ENCODE data around the gene ATP8B4.
A peak's percentile ranks its signal among the peaks of the same experiment; 100 is the strongest.

Gene ATP8B4

DNA sequence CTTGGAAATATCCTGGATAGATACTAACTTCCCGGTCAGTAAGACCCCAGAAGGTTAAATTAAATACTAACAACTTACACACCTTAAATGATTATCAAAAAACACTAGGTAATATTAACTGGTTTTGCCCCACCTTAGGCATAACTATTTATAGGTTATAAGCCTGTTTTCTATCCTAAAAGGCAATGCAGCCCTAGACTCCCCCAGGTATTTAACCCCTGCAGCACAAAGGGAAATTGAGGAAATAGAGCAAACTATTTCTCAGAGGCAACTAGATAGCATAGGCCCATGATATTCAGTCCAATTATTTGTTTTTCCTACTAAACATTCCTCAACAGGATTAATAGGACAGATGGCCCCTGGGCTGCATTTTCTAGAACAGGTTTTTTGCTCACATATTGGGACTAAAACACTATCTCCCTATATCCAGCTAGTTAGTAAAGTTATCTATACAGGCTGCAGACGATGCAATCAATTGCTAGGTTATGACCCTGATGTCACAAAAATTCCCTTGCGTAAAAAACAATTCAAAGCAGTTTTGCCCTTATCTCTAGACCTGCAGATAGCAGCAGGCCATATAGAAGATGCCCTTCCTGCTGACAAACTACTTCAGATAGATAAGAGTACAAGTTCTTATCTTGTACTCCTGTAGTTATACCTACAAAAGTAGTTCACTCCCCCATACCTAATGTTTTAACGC, 276.9 kb downstream of the ATP8B4 start:
- no peak for DNase-seq (ENCODE audit: low read depth, low spot score)
- Histone ChIP-seq H3K4me3 (no peak overlapping the region), H3K9ac (ENCODE audit: insufficient read length) (no peak overlapping the region), H3K27ac (no peak overlapping the region), H3K9me3 (ENCODE audit: low read depth, low read length) (no peaks in the 10 kb centered on the region), H3K36me3 (ENCODE audit: insufficient read depth, low read length) (no peaks in the 10 kb centered on the region)
- TF ChIP-seq FOXP2 (optimal IDR thresholded peaks at IDR 0.05; ENCODE audit: control extremely low read depth, extremely low read length, insufficient read depth): no peak
- no peak for TF ChIP-seq EZH2 (IDR thresholded peaks at IDR 0.05)
- no peak for TF ChIP-seq POLR2AphosphoS5 (IDR thresholded peaks at IDR 0.05; ENCODE audit: borderline replicate concordance, low read depth, low read length)

DNA sequence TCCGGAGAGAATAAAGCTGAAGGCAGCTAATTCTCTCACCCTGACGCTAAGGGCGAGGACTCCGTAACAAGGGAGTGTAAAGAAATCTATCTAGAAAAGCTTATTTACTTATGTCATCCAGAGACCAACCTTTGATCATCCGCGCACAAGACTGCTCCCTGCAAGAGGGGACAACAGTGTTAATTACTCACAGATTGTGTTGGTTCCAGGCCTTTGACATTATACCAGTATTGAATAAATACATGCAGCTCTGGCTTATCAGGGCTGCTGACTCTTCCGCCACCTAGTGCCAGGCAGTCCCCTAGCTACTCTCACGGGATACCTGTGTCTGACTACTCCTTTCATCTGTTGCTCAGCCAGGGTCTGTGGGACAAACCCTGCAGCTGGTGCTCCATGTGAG, 286.5 kb downstream of the ATP8B4 start:
- H3K27ac ChIP-seq: no peak overlapping the region
- TF ChIP-seq FOXP2 (optimal IDR thresholded peaks at IDR 0.05; ENCODE audit: control extremely low read depth, extremely low read length, insufficient read depth): no peak
- TF ChIP-seq POLR2AphosphoS5 (IDR thresholded peaks at IDR 0.05; ENCODE audit: borderline replicate concordance, low read depth, low read length): no peak
- no peak for TF ChIP-seq EZH2 (IDR thresholded peaks at IDR 0.05)

DNA sequence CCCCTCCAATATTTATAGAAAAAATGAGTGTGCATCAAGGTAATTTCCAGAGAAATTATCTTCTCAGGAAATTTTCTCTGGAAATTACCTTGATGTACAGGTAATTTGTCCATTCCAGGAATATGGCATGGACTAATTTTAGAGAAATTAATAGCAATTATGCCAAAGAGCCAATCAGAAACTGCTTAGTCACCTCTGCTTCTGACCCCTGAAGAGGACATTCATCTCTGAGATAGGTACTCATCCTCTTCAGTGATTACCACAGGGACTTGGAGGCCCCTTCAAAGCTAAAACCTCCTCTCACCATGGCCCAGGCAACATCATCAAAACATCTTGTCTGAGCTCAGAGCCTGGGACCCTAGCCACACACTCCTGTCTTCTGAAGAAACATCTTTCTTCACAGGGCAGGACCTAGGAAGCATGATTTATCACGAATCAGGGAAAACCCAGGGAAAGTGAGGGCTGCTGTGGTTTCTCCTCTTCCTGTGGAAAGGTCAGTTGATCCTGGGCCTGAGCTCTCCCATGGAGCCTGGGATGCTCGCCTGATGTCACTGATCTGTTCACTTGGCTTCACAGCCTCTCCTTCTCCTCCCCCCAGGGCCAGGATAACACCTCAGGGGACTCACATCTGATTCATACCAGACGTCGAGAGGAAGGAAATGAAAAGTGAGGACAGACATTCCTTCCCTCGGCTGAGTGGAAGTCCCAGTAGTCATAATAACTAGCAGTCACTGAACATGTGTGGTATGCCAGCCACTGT, 287.6 kb downstream of the ATP8B4 start:
- Histone ChIP-seq H3K4me3 (no peak overlapping the region), H3K9ac (ENCODE audit: insufficient read length) (no peak overlapping the region), H3K36me3 (ENCODE audit: insufficient read depth, low read length) (no peaks in the 10 kb centered on the region), H3K9me3 (ENCODE audit: low read depth, low read length) (no peaks in the 10 kb centered on the region), H3K27ac (no peak overlapping the region)
- no peak for TF ChIP-seq FOXP2 (optimal IDR thresholded peaks at IDR 0.05; ENCODE audit: control extremely low read depth, extremely low read length, insufficient read depth)
- TF ChIP-seq EZH2 (IDR thresholded peaks at IDR 0.05): no peak
- TF ChIP-seq POLR2AphosphoS5 (IDR thresholded peaks at IDR 0.05; ENCODE audit: borderline replicate concordance, low read depth, low read length): no peak
- DNase-seq (ENCODE audit: low read depth, low spot score): no peak

More for the DNA sequence above, 286.5 kb downstream of the ATP8B4 start:
- H3K9ac ChIP-seq (ENCODE audit: insufficient read length): no peak overlapping the region
- H3K9me3 ChIP-seq (ENCODE audit: low read depth, low read length): no peaks in the 10 kb centered on the region
- no peak for DNase-seq (ENCODE audit: low read depth, low spot score)
- no peaks in the 10 kb centered on the region for H3K36me3 ChIP-seq (ENCODE audit: insufficient read depth, low read length)
- no peak overlapping the region for H3K4me3 ChIP-seq

DNA sequence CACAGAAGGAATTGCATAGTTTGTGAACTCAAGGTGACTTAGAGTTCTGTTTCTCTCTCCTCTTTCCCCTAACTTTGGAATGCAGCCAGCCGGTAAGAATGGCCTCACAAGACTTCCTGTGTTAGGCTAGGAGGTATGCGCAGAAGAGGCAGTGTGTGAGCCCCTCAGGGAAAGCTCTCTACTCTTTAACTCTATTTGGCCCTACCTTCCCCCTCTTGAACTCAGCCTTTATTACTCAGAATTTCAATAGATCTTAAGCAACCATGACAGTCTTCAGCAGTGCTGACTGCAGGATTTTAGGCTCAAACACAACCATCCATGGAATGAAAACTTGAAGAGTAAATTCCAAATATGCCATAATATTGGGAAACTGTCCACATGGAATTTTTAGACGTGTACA, 288.6 kb downstream of the ATP8B4 start:
- no peaks in the 10 kb centered on the region for H3K9me3 ChIP-seq (ENCODE audit: low read depth, low read length)
- H3K9ac ChIP-seq (ENCODE audit: insufficient read length): no peak overlapping the region
- peak overlapping the region; percentile 42 for H3K27ac ChIP-seq
- peak overlapping the region; percentile 40; the same call in 1 of the 2 replicates for H3K4me3 ChIP-seq
- H3K36me3 ChIP-seq (ENCODE audit: insufficient read depth, low read length): no peaks in the 10 kb centered on the region
- peak; percentile 48 for DNase-seq (ENCODE audit: low read depth, low spot score)
- no peak for TF ChIP-seq POLR2AphosphoS5 (IDR thresholded peaks at IDR 0.05; ENCODE audit: borderline replicate concordance, low read depth, low read length)
- TF ChIP-seq FOXP2 (optimal IDR thresholded peaks at IDR 0.05; ENCODE audit: control extremely low read depth, extremely low read length, insufficient read depth): no peak
- no peak for TF ChIP-seq EZH2 (IDR thresholded peaks at IDR 0.05)

DNA sequence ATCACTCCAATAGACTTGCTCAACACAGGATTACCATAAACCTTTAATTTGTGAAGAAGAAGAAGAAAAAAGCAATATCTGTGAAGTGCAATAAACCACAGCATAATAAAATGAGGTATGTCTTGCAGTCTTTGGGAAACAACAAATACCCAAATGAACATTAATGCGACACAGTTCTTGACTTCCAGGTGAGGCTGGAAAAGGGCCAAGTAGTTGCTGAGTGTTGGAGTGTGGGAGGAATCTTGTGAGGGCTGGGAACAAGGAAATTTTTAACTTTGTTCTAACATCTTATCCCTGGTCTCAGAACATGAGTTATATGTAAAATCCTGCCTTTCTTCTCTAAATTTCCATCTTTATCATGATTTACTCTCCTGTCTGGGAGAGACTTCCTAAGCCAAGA, 291.7 kb downstream of the ATP8B4 start:
- no peaks in the 10 kb centered on the region for H3K9me3 ChIP-seq (ENCODE audit: low read depth, low read length)
- DNase-seq (ENCODE audit: low read depth, low spot score): no peak
- TF ChIP-seq EZH2 (IDR thresholded peaks at IDR 0.05) (no peak), FOXP2 (optimal IDR thresholded peaks at IDR 0.05; ENCODE audit: control extremely low read depth, extremely low read length, insufficient read depth) (no peak), POLR2AphosphoS5 (IDR thresholded peaks at IDR 0.05; ENCODE audit: borderline replicate concordance, low read depth, low read length) (no peak)
- no peaks in the 10 kb centered on the region for H3K36me3 ChIP-seq (ENCODE audit: insufficient read depth, low read length)
- no peak overlapping the region for H3K27ac ChIP-seq
- no peak overlapping the region for H3K4me3 ChIP-seq
- no peak overlapping the region for H3K9ac ChIP-seq (ENCODE audit: insufficient read length)

DNA sequence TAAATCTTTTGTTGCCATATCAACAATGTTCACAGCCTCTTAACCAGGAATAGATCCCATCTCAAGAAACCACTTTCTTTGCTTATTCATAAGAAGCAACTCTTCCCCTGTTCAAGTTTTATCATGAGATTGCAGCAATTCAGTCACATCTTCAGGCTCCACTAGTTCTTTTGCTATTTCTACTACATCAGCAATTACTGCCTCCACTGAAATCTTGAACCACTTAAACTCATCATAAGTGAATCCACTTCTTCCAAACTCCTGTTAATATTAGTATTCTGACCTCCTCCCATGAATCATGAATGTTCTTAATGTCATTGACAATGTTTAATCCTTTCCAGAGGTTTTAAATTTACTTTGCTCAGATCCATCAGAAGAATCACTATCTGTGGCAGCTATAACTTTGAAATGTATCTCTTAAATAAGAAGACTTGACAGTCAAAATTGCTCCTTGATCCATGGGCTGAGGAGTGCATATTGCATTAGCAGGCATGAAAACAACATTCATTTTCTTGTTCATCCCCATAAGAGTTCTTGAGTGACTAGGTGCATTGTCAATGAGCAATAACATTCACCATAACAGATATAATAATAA, 292.3 kb downstream of the ATP8B4 start:
- Histone ChIP-seq H3K36me3 (ENCODE audit: insufficient read depth, low read length) (no peaks in the 10 kb centered on the region), H3K9me3 (ENCODE audit: low read depth, low read length) (no peaks in the 10 kb centered on the region), H3K9ac (ENCODE audit: insufficient read length) (no peak overlapping the region), H3K4me3 (no peak overlapping the region), H3K27ac (no peak overlapping the region)
- no peak for TF ChIP-seq FOXP2 (optimal IDR thresholded peaks at IDR 0.05; ENCODE audit: control extremely low read depth, extremely low read length, insufficient read depth)
- TF ChIP-seq EZH2 (IDR thresholded peaks at IDR 0.05): no peak
- no peak for TF ChIP-seq POLR2AphosphoS5 (IDR thresholded peaks at IDR 0.05; ENCODE audit: borderline replicate concordance, low read depth, low read length)
- DNase-seq (ENCODE audit: low read depth, low spot score): no peak

DNA sequence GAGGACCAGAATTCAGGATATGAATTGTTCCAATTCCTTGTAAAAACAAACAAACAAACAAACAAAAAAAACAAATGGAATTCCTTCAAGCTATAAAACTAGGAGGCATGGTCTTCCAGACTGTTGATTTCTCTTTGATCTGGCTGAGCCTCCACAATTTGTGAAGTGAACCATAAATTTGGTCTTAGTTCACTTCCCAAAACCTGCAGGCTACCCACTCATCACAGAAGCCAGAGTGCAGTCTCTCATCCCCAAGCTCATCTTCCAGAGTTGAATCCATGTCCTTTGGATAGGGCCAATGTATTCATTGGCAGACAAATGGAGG, 294.3 kb downstream of the ATP8B4 start:
- no peak overlapping the region for H3K4me3 ChIP-seq
- no peak for DNase-seq (ENCODE audit: low read depth, low spot score)

DNA sequence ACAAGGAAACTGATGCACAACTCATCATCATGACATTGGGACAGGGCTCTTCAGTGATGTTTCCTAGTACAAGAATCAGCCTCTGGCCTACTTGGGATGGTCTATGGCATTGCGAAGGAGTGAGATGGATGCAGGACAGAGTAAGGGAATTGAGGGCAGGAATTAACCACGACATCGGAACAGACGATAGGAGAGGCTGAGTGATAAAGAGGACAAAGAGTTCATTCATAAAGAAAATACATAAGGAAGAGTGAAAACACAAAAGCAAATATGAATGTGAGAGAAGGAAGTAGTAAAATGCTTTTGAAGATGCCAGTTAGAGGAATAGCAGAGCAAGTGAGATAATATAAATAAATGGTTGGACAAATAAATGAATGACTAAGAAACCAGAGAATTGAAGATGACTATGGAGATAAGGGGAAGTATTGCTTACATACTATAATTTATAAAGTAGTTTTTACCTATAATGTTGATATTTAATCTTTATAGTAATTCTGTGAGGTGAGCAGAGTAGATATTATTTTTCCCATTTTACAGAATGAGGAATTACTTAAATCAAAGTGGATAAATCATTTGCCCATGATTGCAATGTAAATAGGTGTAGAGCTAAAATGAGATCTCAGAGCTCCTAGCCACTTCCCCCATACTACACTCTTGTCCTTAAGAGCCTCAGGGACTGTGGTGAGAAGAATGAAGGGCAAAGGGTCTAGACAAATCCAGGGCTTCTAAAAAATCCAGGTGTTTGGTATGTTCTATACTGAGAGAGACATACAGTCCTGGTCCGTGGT, 294.9 kb downstream of the ATP8B4 start:
- Histone ChIP-seq H3K27ac (no peak overlapping the region), H3K4me3 (no peak overlapping the region), H3K9ac (ENCODE audit: insufficient read length) (no peak overlapping the region), H3K9me3 (ENCODE audit: low read depth, low read length) (no peaks in the 10 kb centered on the region), H3K36me3 (ENCODE audit: insufficient read depth, low read length) (no peaks in the 10 kb centered on the region)
- TF ChIP-seq EZH2 (IDR thresholded peaks at IDR 0.05): no peak
- TF ChIP-seq POLR2AphosphoS5 (IDR thresholded peaks at IDR 0.05; ENCODE audit: borderline replicate concordance, low read depth, low read length): no peak
- no peak for TF ChIP-seq FOXP2 (optimal IDR thresholded peaks at IDR 0.05; ENCODE audit: control extremely low read depth, extremely low read length, insufficient read depth)
- DNase-seq (ENCODE audit: low read depth, low spot score): no peak

More for the DNA sequence above, 294.3 kb downstream of the ATP8B4 start:
- TF ChIP-seq POLR2AphosphoS5 (IDR thresholded peaks at IDR 0.05; ENCODE audit: borderline replicate concordance, low read depth, low read length) (no peak), EZH2 (IDR thresholded peaks at IDR 0.05) (no peak), FOXP2 (optimal IDR thresholded peaks at IDR 0.05; ENCODE audit: control extremely low read depth, extremely low read length, insufficient read depth) (no peak)
- Histone ChIP-seq H3K9ac (ENCODE audit: insufficient read length) (no peak overlapping the region), H3K36me3 (ENCODE audit: insufficient read depth, low read length) (no peaks in the 10 kb centered on the region), H3K9me3 (ENCODE audit: low read depth, low read length) (no peaks in the 10 kb centered on the region), H3K27ac (no peak overlapping the region)
